ENCODE data around the gene ADAMTS15.
"Not testable (repeated sequence)": the region's sequence is repeated elsewhere in the genome, so short reads cannot be mapped to it uniquely, and the experiment has no call there.

Gene ADAMTS15

GRCh38 chr11:130436171-130436570, 12.3 kb upstream of the ADAMTS15 start:
- DNase-seq (ENCODE audit: low spot score): no peak

- no peak for DNase-seq (ENCODE audit: low spot score)
These were observed 10.6 kb upstream of the ADAMTS15 start for GRCh38 chr11:130437848-130438247.

GRCh38 chr11:130438401-130439159, 9.9 kb upstream of the ADAMTS15 start:
- not testable (repeated sequence) for DNase-seq (ENCODE audit: low spot score)

GRCh38 chr11:130439160-130439519, 9.3 kb upstream of the ADAMTS15 start:
- no peak for DNase-seq (ENCODE audit: low spot score)

GRCh38 chr11:130439876-130440275, 8.6 kb upstream of the ADAMTS15 start:
- no peak for DNase-seq (ENCODE audit: low spot score)

GRCh38 chr11:130441719-130442118, 6.7 kb upstream of the ADAMTS15 start:
- DNase-seq (ENCODE audit: low spot score): no peak

- DNase-seq (ENCODE audit: low spot score): no peak
These were observed 5.7 kb upstream of the ADAMTS15 start for GRCh38 chr11:130442737-130443136.

GRCh38 chr11:130445788-130446187, 2.7 kb upstream of the ADAMTS15 start:
- no peak for DNase-seq (ENCODE audit: low spot score)

- DNase-seq (ENCODE audit: low spot score): no peak
These were observed 418 bp upstream of the ADAMTS15 start for GRCh38 chr11:130448039-130448415.

- no peak for DNase-seq (ENCODE audit: low spot score)
These were observed 1.0 kb downstream of the ADAMTS15 start for GRCh38 chr11:130449310-130449990.

- DNase-seq (ENCODE audit: low spot score): no peak
These were observed 1.7 kb downstream of the ADAMTS15 start for GRCh38 chr11:130449996-130450769.

GRCh38 chr11:130451231-130452019, 3.0 kb downstream of the ADAMTS15 start:
- no peak for DNase-seq (ENCODE audit: low spot score)

- DNase-seq (ENCODE audit: low spot score): no peak
These were observed 3.7 kb downstream of the ADAMTS15 start for GRCh38 chr11:130452176-130452575.

- DNase-seq (ENCODE audit: low spot score): no peak
These were observed 4.5 kb downstream of the ADAMTS15 start for GRCh38 chr11:130452940-130453339.

GRCh38 chr11:130454491-130455252, 6.2 kb downstream of the ADAMTS15 start:
- no peak for DNase-seq (ENCODE audit: low spot score)

- DNase-seq (ENCODE audit: low spot score): no peak
These were observed 7.2 kb downstream of the ADAMTS15 start for GRCh38 chr11:130455483-130456127.

GRCh38 chr11:130456286-130456685, 7.8 kb downstream of the ADAMTS15 start:
- no peak for DNase-seq (ENCODE audit: low spot score)

GRCh38 chr11:130457623-130458409, 9.4 kb downstream of the ADAMTS15 start:
- no peak for DNase-seq (ENCODE audit: low spot score)

GRCh38 chr11:130458410-130458729, 9.9 kb downstream of the ADAMTS15 start:
- DNase-seq (ENCODE audit: low spot score): no peak

GRCh38 chr11:130459521-130459920, 11.1 kb downstream of the ADAMTS15 start:
- no peak for DNase-seq (ENCODE audit: low spot score)

Data from hematopoietic multipotent progenitor cell treated with erythropoietin and hydrocortisone succinate and interleukin-3 and kit ligand, for 15 days (in vitro differentiated cells).